Eye (tissue), 1 donor: ENCODE results near the gene C1QL3.

Source experiments
- DNase-seq: peaks from one replicate; pipeline ENCODE4 v3.0.0-alpha.2; 2015

The C1QL3 gene

DNA sequence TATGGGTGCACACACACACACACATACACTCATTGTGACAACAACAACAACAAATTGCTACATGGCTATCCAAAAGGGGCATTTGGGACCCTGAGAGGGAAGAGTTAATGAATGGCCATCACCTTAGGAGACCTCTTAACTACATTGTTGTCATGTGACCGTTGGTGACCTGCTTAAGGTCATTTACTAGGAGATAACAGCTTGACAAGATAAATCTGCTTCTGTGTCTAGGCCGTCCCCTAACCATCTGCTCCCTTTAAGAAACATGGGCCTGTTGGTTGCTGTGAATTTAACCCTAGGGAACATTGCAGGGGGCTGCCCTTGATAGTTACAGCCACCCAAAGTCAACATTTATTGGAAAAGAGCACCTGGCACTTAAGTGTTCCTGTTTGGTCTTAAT, 29.7 kb downstream of the C1QL3 start:
- DNase-seq: peak; percentile 48

DNA sequence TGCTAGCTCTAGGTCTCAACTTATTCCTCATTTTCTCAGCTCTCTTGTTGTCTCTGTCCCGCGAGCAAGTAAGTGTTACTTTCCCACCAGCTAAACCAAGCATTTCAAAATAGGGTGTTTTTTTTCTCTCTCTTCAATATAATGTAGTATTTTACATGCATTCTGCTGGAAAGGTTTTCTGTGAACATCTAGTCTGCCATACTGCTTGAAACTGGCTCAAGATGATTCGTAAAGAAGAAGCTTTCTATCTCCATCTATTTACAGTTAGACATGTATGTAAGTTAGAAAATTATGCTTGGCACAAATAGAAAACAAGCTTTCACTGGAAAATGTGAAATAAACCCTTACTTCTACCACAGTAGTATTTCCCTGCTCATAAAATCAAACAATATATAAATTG, 31.2 kb downstream of the C1QL3 start:
- no peak for DNase-seq

DNA sequence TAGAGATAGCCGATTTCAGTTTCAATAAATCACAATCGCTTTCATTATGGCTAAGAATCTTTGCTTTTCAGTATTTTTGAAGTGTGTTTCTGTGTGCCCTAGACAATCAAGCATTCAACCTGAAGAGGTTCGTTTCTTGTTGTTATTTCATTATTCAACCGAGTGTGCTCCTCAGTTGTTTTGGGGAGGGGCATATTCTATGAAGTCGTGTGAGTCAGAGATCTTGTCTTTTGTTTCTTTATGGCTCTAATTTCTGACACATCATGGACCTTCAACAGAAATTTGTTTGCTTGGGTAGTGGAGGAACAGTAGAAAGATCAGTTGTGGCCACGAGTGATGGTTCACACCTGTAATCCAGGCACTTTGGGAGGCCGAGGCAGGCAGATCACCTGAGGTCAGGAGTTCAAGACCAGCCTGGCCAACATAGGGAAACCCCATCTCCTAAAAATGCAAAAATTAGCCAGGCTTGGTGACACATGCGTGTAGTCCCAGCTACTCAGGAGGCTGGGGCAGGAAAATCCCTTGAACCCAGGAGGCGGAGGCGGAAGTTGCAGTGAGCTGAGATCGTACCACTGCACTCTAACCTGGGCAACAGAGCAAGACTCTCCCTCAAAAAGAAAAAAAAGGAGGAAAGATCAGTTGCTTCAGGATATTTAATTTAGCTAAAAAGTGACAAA, 38.3 kb downstream of the C1QL3 start:
- DNase-seq: no peak

DNA sequence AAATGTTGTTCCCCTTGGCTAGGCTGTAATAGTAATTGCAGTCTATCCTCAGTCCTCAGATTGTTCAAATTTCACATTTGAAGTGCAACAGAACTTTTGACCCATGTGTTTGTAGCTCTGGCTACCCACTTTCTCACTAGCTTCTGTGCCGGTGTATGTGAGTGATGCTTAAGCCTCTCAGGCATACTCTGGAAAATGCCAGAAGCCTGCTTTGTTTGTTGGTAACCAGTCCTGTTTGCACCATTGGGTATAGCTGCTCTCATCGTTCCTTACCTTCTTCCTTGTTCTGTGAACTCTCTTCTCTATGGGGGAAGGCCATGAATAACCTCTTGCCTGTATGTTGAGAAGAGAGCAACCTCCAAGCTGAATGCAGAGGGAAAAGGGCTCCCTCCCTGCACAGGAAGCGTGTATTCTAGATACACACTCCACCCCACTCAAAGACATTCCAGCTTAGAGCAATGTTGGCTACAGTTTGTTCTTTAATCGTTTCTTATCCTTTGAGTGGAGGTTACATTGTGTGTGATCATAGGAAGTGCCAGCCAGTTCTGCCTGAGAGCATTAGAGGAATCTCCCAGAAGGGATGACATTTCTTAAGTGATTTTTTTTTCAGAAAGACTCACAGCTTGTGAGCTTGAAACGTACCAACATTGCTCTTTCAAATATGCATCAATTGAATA, 40.5 kb downstream of the C1QL3 start:
- peak; percentile 68 for DNase-seq

DNA sequence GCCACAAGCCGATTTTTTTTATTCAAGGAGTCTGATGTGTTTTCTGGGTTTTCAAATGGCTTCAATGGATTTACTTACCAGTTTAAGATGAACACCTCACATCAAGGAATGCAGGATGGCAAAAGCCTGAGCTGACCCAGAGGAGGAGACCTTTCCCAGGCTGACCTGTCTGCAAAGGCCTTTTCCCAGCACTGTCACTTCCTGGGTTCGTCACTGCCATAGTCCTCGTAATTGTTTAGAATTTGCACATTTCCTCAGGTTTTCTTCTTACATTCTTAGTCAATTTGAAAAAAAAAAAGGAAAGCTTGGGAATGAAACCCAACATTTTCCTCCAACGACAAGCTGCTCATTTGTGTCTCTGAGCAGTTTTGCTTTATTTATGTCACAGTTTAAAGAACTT, 42.9 kb downstream of the C1QL3 start:
- DNase-seq: no peak

DNA sequence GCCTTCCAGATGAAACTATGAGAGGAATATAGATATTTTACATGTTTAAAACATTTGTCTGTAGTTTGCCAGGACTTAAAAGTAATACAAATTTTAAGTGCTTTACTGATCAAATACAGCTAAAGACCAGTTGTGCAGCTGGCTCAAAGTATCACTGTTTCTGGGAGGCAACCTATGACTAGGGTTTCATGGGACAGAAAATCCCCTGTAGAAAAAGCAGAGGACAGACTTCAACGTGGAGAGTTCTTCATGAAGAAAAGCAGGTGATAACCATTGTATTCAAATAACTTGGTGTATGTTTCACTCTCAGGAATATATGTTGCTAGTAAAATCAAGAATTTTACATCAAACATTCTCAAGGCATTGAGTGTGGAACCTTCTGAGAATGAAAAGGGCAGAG, 43.9 kb downstream of the C1QL3 start:
- DNase-seq: no peak

DNA sequence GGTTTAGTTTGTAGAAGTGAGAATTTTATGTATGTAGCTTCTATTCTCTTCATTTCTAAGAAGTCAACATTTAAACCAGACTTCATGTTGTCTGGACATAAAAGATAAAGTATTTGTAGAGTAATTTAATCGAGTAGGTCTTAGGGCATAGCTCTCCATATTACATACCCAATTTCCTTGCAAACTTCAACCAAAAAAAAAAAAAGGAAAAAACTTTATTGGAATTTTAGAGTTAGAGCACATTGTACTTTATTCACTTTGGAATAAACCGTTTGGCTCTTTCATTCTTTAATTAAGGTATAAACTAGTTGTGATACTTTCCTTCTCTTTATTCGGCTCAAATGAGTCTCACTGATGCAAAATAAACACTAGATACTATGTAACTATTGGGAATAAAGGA, 48.9 kb downstream of the C1QL3 start:
- DNase-seq: no peak

DNA sequence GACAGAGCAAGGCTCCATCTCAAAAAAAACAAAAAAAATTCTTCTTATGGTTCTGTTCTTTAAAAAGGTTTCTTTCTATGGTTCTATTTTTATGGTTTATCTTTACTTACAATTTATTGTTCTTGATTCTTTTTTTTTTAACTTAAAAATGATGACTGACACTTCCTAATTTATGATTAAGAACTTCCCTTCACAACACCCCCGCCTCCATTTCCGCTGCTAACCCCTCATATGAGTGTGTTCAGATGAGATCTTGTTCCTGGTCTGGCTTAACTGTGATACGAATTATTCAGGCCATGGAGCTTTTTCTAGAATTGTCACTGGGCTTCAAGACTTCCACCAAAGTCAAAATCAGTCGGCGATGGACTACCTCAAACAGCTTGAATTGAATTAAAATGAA, 50.9 kb downstream of the C1QL3 start:
- DNase-seq: no peak

DNA sequence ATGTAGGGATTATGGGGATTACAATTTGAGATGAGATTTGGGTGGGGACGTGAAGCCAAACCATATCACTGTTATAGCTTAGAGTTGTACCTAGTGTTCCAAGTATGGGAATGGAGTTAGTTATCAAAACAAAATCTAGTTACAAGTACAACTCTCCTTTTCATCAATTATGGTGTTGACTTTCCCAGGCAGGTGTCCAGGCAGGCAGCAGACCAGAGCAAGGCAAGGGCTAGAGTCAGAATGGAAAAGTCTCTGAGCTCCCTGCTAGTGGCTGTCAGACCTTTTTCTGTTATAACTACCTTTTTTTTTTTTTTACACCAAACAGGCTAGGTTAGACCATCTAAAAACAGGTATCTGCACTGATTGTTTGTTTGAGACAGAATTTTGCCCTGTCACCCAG, 55.7 kb downstream of the C1QL3 start:
- DNase-seq: no peak
